ENCODE results near the gene PKD1L1.
"Not testable (repeated sequence)": the region's sequence is repeated elsewhere in the genome, so short reads cannot be mapped to it uniquely, and the experiment has no call there.

The PKD1L1 gene

GRCh38 chr7:47991270-47991669, 43.0 kb upstream of the PKD1L1 start:
- Histone ChIP-seq H3K36me3 (ENCODE audit: control insufficient read depth in 2 of 2, insufficient read depth in 1 of 2, low read length in 2 of 2) (no peaks in the 10 kb centered on the region), H3K4me3 (ENCODE audit: low read depth, low read length) (no peak overlapping the region), H3K4me1 (ENCODE audit: control insufficient read depth, insufficient read depth, low read length) (no peaks in the 10 kb centered on the region), H3K9me3 (ENCODE audit: control insufficient read depth, insufficient read depth, low read depth, low read length) (no peaks in the 10 kb centered on the region), H3K27ac (ENCODE audit: extremely low read depth, low read depth, low read length) (no peak overlapping the region)
- no peak for TF ChIP-seq ZFP69B (tag by site-specific recombination; IDR thresholded peaks at IDR 0.05)
- peak; percentile 76 for TF ChIP-seq ZNF335 (tag by site-specific recombination; conservative IDR thresholded peaks at IDR 0.05)
- CTCF ChIA-PET, result interaction anchor here (0.6 to 4.9 kb wide), 14 partner anchors 9 to 1785 kb away, joined by 3 to 88 read pairs (median 6); no protein-coding TSS in a partner anchor
- POLR2A ChIA-PET, result interaction anchor here (1.3 to 1.5 kb wide), 2 partner anchors 97 to 119 kb away, joined by 11 to 13 read pairs; partner anchors contain the start of gene UPP1

GRCh38 chr7:47990592-47990991, 42.3 kb upstream of the PKD1L1 start:
- CTCF ChIA-PET, result interaction anchor here (0.7 to 4.9 kb wide), 6 partner anchors 46 to 164 kb away, joined by 3 to 88 read pairs (median 6); no protein-coding TSS in a partner anchor
- H3K9me3 ChIP-seq (ENCODE audit: control insufficient read depth, insufficient read depth, low read depth, low read length), result no peaks in the 10 kb centered on the region
- H3K36me3 ChIP-seq (ENCODE audit: control insufficient read depth in 2 of 2, insufficient read depth in 1 of 2, low read length in 2 of 2), result no peaks in the 10 kb centered on the region
- no peak overlapping the region for H3K4me3 ChIP-seq (ENCODE audit: low read depth, low read length)
- H3K27ac ChIP-seq (ENCODE audit: extremely low read depth, low read depth, low read length), result no peak overlapping the region
- H3K4me1 ChIP-seq (ENCODE audit: control insufficient read depth, insufficient read depth, low read length), result no peaks in the 10 kb centered on the region
- POLR2A ChIA-PET, result interaction anchor here (1.3 kb wide), 1 partner anchor 102 kb away, joined by 3 read pairs; no protein-coding TSS in a partner anchor
- TF ChIP-seq, protein P1, sequence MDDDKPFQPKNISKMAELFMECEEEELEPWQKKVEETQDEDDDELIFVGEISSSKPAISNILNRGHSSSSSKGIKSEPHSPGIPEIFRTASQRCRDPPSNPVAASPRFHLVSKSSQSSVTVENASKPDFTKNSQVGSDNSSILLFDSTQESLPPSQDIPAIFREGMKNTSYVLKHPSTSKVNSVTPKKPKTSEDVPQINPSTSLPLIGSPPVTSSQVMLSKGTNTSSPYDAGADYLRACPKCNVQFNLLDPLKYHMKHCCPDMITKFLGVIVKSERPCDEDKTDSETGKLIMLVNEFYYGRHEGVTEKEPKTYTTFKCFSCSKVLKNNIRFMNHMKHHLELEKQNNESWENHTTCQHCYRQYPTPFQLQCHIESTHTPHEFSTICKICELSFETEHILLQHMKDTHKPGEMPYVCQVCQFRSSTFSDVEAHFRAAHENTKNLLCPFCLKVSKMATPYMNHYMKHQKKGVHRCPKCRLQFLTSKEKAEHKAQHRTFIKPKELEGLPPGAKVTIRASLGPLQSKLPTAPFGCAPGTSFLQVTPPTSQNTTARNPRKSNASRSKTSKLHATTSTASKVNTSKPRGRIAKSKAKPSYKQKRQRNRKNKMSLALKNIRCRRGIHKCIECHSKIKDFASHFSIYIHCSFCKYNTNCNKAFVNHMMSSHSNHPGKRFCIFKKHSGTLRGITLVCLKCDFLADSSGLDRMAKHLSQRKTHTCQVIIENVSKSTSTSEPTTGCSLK (tag by site-specific recombination; IDR thresholded peaks at IDR 0.05), result no peak
- TF ChIP-seq ZNF146 (tag by site-specific recombination; IDR thresholded peaks at IDR 0.05), result peak; percentile 45; the same call in 1 of the 2 replicates

- CTCF ChIA-PET, result interaction anchor here (0.9 to 4.9 kb wide), 6 partner anchors 12 to 120 kb away, joined by 4 to 88 read pairs (median 6); no protein-coding TSS in a partner anchor
These were observed 41.5 kb upstream of the PKD1L1 start for GRCh38 chr7:47989607-47990400.

DNA sequence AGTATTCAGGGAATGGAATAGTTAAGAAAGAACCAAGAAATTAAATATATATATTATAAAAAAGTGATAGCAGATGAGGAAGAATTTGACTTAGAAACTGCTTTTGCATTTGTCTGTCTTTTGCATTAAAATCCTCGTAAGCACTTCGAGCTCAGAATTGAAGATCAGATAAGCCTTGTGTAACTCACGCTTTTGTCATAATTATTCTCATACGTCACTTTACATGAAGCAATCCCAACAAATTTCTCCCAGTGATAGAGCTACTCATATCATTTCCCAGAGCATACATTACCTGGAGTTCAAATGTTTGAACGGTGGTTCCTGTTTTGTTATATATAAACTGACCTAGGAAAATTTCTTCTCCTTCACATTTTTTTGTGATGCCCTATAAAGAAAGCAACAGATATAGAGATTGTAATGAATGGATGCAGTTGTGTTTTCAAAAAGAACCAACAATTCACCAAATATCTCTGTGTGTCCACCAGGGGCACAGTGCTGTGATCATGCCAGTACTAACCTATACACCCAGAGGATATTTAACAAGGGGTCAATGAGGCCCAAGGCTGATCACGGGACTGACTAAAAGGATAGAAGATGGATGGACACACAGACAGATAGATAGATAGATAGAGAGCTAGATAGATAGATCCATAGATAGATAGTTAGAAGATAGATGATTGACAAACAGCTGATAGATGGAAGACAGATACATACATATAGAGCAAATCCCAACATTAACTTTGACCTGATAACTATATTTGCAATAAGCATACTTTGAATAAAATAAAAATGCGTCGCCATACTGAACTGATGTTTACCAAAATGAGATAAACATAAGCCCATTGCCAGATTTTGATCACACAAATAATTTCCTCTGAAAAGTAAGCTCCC, 40.5 kb upstream of the PKD1L1 start:
- Histone ChIP-seq H3K9me3 (ENCODE audit: control insufficient read depth, insufficient read depth, low read depth, low read length) (no peaks in the 10 kb centered on the region), H3K4me3 (ENCODE audit: low read depth, low read length) (no peak overlapping the region), H3K27ac (ENCODE audit: extremely low read depth, low read depth, low read length) (no peak overlapping the region), H3K4me1 (ENCODE audit: control insufficient read depth, insufficient read depth, low read length) (no peaks in the 10 kb centered on the region), H3K36me3 (ENCODE audit: control insufficient read depth in 2 of 2, insufficient read depth in 1 of 2, low read length in 2 of 2) (no peaks in the 10 kb centered on the region)
- CTCF ChIA-PET, result interaction anchor here (0.5 to 2.7 kb wide), 14 partner anchors 10 to 166 kb away, joined by 3 to 17 read pairs (median 4); no protein-coding TSS in a partner anchor
- TF ChIP-seq, protein P2, sequence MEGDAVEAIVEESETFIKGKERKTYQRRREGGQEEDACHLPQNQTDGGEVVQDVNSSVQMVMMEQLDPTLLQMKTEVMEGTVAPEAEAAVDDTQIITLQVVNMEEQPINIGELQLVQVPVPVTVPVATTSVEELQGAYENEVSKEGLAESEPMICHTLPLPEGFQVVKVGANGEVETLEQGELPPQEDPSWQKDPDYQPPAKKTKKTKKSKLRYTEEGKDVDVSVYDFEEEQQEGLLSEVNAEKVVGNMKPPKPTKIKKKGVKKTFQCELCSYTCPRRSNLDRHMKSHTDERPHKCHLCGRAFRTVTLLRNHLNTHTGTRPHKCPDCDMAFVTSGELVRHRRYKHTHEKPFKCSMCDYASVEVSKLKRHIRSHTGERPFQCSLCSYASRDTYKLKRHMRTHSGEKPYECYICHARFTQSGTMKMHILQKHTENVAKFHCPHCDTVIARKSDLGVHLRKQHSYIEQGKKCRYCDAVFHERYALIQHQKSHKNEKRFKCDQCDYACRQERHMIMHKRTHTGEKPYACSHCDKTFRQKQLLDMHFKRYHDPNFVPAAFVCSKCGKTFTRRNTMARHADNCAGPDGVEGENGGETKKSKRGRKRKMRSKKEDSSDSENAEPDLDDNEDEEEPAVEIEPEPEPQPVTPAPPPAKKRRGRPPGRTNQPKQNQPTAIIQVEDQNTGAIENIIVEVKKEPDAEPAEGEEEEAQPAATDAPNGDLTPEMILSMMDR (tag by site-specific recombination; IDR thresholded peaks at IDR 0.05), result 0 out of 2 replicates have a peak, but pooled peaks have one; percentile 29
- TF ChIP-seq IKZF3 (tag by site-specific recombination; IDR thresholded peaks at IDR 0.05), result no peak
- TF ChIP-seq ZNF274 (IDR thresholded peaks at IDR 0.05; ENCODE audit: low read length), result no peak
- no peak for TF ChIP-seq ZNF274 (tag by site-specific recombination; IDR thresholded peaks at IDR 0.05; ENCODE audit: borderline replicate concordance)
- POLR2A ChIA-PET, result interaction anchor here (1.0 kb wide), 1 partner anchor 100 kb away, joined by 5 read pairs; the partner anchor contains the start of gene UPP1

More at GRCh38 chr7:47989607-47990400, 41.5 kb upstream of the PKD1L1 start:
- not testable (repeated sequence) for H3K36me3 ChIP-seq (ENCODE audit: control insufficient read depth in 2 of 2, insufficient read depth in 1 of 2, low read length in 2 of 2); H3K4me1 ChIP-seq (ENCODE audit: control insufficient read depth, insufficient read depth, low read length); H3K4me3 ChIP-seq (ENCODE audit: low read depth, low read length); H3K27ac ChIP-seq (ENCODE audit: extremely low read depth, low read depth, low read length); H3K9me3 ChIP-seq (ENCODE audit: control insufficient read depth, insufficient read depth, low read depth, low read length)
- POLR2A ChIA-PET, result interaction anchor here (1.3 kb wide), 1 partner anchor 103 kb away, joined by 3 read pairs; no protein-coding TSS in a partner anchor

Data from HEK293 (cell line).